Muscle of arm (tissue), 12 donors: ENCODE data around the gene KLKB1. TPM values are rescaled to one million over a fixed set of nuclear protein-coding genes. Genes with fewer than 3 reads are reported as not detected.
A peak's percentile ranks its signal among the peaks of the same experiment; 100 is the strongest.
"Not testable (repeated sequence)": the region's sequence is repeated elsewhere in the genome, so short reads cannot be mapped to it uniquely, and the experiment has no call there.

Experiments
- DNase-seq: peaks from one replicate; pipeline ENCODE4 v3.0.0-alpha.2; 2013
- polyA plus RNA-seq, 12 donors: library from polyadenylated mRNA; unstranded; fragments of 120-200 nt; gene quantifications; one replicate each; pipeline ENCODE4 v1.2.1, GENCODE V29; 2013; ENCODE audit not compliant: insufficient read length in 12 of 12

KLKB1 gene
- polyA plus RNA-seq, 12 donors: 0.16 to 1.3 (median 0.30) TPM; not detected in 2

DNA sequence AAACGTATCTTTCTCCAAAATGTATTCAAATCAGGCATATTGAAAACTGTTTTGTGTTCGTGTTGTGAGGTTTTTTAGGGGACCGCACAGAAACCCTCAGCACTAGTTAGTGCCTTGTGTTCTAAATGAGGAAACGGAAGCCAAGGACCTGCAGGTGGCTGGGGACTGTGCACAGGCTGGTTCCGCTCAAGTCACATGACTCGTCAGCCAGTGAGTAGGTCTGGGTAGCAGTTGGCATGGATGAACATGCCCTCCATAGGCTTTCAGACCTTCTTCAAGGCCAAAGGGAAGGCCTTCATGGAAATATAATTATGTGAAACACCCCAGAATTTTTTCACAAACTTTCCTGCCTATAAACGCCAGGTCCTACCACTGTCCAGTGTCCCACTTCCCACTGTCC, 37.4 kb downstream of the KLKB1 start:
- DNase-seq: no peak

GRCh38 chr4:186265250-186265649, 37.9 kb downstream of the KLKB1 start:
- DNase-seq: not testable (repeated sequence)

DNA sequence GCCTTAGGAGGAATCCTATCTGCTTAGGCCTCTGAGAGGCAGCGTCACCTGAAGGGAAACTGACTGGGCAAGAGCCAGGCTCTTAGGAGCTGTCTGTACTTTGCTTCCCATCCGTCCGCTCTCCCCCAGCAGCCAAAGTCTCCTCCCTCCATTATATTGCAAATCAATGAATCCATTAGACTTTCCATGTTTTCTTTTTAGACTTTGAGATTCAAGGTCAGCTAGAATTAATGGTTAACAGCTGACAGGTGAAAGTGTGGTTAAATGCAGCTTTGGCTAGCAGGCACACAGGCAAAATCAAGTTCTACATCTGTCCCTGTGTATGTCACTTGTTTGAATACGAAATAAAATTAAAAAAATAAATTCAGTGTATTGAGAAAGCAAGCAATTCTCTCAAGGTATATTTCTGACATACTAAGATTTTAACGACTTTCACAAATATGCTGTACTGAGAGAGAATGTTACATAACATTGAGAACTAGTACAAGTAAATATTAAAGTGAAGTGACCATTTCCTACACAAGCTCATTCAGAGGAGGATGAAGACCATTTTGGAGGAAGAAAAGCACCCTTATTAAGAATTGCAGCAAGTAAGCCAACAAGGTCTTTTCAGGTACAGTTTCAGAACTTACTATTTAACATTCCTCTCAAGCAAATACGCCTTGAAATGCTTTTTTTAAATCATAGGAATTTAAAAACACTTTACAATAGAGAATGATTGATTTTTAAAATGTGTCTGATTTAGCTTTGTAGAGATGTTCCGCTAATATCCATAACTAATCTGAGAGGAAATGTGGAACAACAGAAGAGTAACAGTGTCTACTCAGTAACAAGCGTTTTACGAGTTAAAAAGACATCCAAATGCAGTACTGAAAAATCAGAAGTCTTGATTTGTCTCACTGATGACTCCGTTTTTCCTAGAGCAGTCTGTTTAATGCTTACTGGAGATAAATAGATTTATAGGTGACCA, 38.7 kb downstream of the KLKB1 start, which contains the start of gene F11:
Gene F11, plus strand, starts transcription at position 507 of the 970 bp plus-strand sequence. CDS start 948 bp downstream, outside the sequence.
- no peak for DNase-seq

DNA sequence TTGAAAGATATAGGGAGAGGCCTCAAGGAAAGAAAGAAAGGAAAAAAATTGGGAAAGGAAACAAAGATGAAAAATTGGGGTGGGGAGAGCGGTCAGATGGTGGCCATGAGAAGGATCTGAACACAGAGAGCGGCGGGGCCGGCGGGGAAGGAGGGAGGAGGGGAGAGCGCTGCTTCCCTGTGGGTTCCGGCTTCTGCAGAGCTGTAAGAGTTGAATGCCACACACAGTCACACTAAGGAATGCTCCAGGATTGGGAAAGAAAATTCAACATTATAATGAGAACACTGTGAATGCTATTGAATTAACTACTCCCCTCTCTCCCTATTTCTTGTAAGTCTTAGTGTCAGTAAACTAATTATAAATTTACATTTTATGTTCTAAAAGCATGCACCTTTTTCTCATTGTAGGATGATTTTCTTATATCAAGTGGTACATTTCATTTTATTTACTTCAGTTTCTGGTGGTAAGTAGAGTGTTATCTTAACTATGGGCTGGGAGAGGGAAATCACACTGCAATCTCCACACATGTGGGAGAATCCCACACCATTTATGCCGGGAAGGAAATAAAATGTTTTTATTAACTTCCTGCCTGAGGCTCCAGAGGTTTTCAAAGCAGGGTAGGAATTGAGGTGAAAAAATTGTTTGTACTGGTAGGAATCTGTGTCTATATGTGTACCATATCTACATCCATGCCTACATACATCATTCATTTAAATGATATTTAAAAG, 39.6 kb downstream of the KLKB1 start:
- DNase-seq: no peak

DNA sequence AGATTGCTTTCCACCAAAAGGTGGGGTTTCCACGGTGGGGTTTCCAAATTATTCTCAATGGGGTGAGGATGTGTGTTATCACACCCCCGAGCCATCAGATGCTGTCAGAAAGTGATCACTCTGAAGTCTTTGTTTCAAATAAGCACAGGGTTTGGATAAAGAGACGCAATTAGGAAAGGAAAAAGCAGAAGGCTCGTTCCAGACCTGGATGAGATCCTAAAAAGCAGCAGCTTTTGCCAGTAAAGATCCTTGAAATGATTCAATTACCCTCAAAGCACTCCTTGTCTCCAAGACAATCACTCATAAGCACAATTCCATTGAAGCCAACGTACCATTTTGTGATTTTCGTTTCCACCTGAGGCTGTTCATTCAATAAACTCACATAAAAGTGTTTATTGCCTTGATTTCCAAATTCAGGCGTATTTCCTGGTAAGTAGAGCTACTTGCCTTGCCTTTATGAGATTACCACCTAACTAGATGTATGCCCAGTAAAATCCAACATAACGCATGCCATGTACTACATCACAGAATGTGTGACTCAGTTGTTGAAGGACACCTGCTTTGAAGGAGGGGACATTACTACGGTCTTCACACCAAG, 43.9 kb downstream of the KLKB1 start:
- no peak for DNase-seq

DNA sequence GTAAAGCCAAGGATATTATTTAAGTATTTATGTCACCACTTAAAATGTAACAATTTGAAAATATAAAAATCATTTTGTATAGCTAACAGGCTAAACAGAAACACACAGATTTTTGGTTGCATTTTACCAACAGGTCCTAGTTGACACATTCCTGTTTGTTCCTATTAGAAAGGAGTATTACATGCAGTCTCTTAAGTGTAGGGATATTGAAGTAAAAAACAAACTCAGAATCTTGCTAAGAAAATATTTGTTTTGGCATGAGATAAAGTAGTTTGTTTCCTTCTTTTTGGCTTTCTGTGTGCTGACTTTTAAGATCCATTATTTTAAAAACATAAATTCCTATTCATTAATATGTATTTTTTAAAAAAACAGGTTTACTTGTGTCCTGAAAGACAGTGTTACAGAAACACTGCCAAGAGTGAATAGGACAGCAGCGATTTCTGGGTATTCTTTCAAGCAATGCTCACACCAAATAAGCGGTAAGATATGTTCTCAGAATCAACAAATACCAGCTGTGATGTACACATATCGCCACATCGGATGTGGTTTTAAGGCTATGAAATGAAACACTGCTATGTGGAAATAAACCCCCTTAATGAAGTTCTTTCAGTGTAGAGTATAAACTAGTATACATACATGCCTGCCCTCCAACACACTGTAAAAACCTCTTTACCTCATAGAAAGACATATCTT, 45.5 kb downstream of the KLKB1 start:
- DNase-seq: no peak

DNA sequence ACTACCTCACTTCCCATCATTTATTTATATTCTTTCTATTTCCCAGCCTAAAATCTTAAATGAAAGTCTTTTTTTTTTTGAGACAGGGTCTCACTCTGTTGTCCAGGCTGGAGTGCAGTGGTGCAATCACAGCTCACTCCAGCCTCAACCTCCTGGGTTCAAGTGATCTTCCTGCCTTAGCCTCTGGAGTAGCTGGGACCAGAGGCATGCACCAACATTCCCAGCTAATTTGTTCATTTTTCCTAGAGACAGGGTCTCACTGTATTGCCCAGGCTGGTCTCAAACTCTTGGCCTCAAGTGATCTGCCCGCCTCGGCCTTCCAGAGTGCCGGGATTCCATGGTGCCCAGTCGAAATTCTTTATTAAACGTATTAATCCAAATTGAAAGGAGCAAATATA, 46.1 kb downstream of the KLKB1 start:
- not testable (repeated sequence) for DNase-seq

DNA sequence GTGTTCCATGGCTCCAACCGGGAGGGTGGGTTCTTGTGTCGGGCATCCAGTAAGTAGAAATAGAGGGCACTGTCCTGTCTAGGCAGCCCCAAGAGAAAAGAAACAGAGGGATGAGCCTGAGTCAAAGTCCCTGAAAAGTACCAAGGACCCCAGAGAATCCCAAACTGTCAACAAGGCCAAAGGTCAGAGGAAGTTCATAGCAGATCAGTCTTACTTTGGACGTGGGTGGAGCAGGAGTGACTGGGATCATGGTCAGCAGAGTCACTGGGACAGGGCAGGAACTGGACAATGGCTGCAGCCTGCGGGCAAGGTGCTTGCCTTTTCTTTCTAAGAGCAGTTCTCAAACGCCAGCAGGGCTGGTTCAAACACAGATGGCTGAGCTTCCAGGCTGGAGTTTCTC, 56.0 kb downstream of the KLKB1 start:
- DNase-seq: no peak

DNA sequence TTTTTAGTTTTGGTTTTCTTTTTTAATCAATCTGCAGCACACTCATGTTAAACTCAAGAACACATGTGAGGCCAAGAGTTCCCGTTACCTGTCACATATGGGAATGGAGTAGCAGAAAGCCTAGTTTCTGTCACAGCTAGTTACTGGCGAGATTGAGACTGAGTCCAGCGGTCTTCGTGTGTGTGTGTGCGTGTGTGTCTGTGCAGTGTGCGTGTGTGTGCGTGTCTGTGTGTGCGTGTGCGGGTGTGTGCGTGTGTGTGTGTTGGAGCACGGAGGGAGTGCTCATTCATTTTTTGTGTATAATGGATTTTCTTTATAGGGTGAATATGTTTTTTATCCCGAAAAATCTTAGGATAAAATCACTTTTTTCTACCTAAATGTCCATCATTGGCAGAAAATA, 57.8 kb downstream of the KLKB1 start:
- DNase-seq: no peak

DNA sequence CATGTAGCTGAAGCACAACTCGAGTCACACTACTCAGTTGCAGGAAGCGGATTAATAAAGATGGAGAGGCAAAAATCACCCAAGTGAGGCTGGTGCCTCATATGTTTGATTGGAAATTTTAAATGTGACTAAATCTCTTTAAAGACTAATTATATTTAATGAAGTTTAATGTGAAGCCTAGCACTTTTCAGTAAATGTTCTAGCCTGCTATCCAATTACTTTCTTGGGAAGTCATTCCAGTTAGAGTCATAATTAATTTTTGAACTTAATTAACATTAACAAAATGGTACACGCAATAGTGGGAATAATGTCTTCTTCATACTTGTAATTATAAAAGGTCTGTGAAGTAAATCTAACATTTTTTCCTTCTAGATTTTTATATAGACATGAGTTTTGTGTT, 59.3 kb downstream of the KLKB1 start:
- DNase-seq: no peak

GRCh38 chr4:186291256-186291890, 64.1 kb downstream of the KLKB1 start:
- no peak for DNase-seq

DNA sequence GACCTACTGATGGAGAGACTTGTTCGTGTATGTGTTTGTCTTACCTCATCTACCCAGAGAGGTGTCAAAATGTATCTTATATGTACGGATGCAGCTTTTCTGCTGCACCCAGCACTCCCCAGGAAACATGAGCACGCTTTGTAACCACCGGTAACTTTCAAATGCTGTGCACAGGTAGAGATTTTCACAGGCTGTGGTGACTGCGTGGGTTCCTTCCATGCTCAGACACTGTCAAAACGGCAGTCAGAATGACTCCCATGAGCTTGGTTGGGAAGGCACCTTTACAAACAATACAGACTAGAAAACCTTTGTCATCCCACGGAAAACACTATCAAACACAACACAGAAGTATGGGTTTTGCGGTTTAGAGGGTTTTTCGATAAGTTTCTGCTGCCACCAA, 66.9 kb downstream of the KLKB1 start:
- DNase-seq: no peak

DNA sequence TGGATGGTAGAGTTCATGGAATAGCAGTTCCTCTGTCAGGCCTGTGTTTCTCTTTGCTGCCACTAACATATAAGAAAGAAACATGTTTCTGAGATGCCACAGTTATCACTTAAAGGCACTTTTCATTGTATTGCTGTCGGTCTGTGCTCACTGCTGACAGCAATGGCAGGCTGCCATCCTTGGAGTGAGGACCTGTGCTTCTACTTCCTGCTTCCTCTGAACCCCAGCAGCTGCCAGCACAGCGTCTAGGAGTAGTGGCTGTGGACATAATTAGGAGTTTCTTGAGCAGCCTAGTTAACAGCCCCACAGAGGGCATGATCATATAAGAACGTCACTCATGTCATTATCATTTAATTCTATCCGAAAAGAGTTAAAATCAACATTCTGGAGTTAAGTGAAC, 69.2 kb downstream of the KLKB1 start:
- no peak for DNase-seq

- peak; percentile 63 for DNase-seq
Observed at GRCh38 chr4:186297013-186297645, 69.8 kb downstream of the KLKB1 start.

DNA sequence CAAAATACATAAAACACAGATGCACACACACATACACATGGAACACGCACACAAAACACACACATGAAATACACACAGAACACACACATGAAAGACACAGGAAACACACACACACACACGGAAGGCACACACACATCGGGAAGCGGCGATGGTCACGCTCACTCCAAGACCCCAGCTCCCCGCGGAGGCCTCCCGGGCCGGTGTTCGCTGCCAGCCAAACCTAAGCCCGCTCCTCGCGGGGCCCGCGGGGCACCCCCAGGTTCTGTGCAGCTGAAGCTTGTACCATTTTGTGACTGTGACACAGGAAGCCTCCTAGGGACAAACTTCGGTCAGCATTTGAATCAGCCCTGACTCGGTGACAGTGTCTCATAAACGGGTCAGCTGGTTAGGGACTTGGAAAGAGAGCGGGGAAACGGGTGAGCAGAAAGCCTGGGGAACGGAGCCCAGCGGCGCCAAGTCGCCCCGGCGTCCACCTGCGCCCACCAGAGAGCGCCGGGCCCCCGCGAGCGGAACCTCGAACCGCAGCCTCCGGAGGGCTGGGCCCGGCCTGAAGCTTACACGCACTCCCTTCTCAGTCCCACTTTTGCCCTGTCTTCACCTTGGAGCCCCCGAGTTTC, 70.8 kb downstream of the KLKB1 start:
- DNase-seq: no peak

DNA sequence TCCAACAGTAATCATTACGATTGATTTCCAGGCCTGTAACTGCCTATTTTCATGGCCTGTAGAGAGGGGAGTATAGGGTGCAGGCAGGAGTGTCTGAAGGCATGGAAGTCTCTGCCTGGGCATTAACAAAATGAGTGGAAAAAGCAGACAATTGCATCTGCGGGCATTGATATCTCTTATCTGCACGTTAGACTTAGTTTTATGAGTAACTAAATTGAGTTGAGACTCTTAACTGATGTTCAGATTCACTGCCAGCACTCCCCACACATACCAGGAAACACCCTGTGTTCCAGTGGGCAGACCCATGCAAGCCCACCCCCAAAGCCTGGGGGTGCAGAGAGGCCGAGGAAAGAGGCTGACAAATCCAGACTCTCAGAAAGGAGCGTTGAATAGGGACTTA, 72.0 kb downstream of the KLKB1 start:
- no peak for DNase-seq

DNA sequence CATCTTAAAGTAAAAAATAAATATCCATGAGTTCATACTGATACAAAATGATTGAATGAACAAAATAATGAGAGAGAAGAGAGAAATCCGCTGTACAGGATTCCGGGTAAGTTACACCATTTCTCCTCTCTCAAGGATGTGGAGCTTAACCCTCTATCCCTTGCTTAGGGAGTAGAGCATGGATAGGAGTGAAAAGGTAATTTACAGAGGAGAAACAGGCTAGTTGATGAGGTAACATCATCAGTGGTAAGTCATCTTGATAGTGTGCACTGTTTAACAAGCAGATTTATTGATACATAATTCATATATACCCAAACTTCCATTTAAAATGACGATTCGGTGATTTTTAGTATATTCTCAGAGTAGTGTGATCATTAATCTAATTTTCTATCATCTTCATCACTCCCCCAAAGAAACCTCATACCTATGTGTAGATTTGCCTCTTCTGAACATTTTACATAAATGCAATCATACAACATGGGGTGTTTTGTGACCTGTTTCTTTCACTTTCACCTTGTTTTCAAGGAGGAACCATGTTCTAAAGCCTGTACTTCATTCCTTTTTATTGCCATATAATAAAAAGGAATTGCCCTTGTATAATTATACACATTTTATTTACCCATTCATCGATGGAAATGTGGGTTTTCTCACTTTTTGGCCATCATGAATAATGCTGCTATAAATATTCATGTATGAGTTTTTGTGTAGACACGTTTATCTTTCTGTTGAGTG, 73.5 kb downstream of the KLKB1 start:
- DNase-seq: no peak

GRCh38 chr4:186304216-186304615, 76.9 kb downstream of the KLKB1 start:
- no peak for DNase-seq

DNA sequence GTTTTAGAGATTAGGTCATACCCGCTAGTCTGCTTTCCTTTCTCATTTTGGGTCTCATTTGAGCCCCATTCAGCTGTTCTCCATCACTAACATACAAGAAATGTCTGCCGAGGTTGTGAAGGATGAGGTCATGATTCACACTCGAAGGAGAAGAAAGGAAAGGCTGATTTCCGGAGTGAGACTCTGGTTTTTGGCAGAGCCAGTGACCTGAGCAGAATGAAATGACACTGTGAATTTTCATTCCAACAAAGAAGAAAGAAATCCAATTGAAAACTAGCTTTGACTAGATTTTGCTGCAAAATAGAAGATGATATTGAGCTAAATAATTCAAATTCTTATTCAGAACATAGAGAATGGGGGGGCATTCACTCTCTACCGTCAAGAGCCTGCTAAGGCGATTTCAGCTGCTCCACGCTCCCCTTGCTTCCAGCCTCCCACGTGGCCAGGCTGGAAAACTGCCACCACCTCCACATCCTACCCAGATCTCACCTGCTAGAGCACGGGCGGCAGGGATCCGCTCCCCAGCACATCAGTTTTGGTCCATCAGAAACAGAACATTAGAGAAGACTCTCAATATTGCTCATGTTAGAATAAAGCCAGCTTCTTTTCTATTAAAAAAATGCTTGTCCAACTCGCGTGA, 77.7 kb downstream of the KLKB1 start:
- no peak for DNase-seq
